HepG2 (cell line): Measurements from ENCODE around the gene PAFAH1B2. TPM values are rescaled to one million over a fixed set of nuclear protein-coding genes. Genes with fewer than 3 reads are reported as not detected.
A peak's percentile ranks its signal among the peaks of the same experiment; 100 is the strongest.

Experiments
- AFF4 ChIP-seq: sonication (generic); formaldehyde crosslinking; IDR thresholded peaks from 2 replicates; pipeline ENCODE4 v1.4.0; 2020; ENCODE audit warnings: missing genetic modification reagents
- CBX2 ChIP-seq, 2 experiments: fragments of 200-600 bp in 1 of 2; sonication (generic); formaldehyde crosslinking in 1 of 2; IDR thresholded peaks; 2 replicates each; pipeline versions ENCODE4 v1.7.0 to v1.8.1; 2018 to 2022; ENCODE audit warnings: low read depth in 2 of 2, low read length in 1 of 2, mild to moderate bottlenecking in 1 of 2, missing genetic modification reagents in 1 of 2
- HNF4G ChIP-seq, 2 experiments: sonication (generic) in 1 of 2; formaldehyde crosslinking in 1 of 2; IDR thresholded peaks; 2 replicates each; pipeline versions ENCODE4 v1.4.0 to v1.6.1; 2011 to 2020; ENCODE audit warnings: borderline replicate concordance in 2 of 2, low read depth in 2 of 2, mild to moderate bottlenecking in 2 of 2, low read length in 1 of 2, missing genetic modification reagents in 1 of 2, moderate library complexity in 1 of 2
- MBD4 ChIP-seq: IDR thresholded peaks from 2 replicates; pipeline ENCODE4 v1.6.1; 2012; ENCODE audit warnings: low read length, inconsistent platforms, borderline replicate concordance
- REPIN1 ChIP-seq: sonication (generic); formaldehyde crosslinking; IDR thresholded peaks from 2 replicates; pipeline ENCODE4 v1.8.0; 2022; ENCODE audit warnings: missing genetic modification reagents, low read depth, mild to moderate bottlenecking, borderline replicate concordance
- TEAD2 ChIP-seq: sonication (generic); formaldehyde crosslinking; IDR thresholded peaks from 2 replicates; pipeline ENCODE4 v1.9.0; 2021; ENCODE audit warnings: missing genetic modification reagents
- ZNF180 ChIP-seq: sonication (generic); formaldehyde crosslinking; IDR thresholded peaks from 2 replicates; pipeline ENCODE4 v1.4.0; 2020; ENCODE audit warnings: low read depth, missing genetic modification reagents, borderline replicate concordance
- ZNF800 ChIP-seq: sonication (generic); formaldehyde crosslinking; IDR thresholded peaks from 2 replicates; pipeline ENCODE4 v1.4.0; 2020; ENCODE audit warnings: missing genetic modification reagents
- polyA plus RNA-seq, 8 experiments: library from polyadenylated mRNA; depleted of rRNA in 3 of 8; stranded (reverse) in 7 of 8; unstranded in 1 of 8; fragments of >200 nt; fragmentation: Illumina TruSeq in 4 of 8; extraction: Trizol in 4 of 8; gene quantifications; 2 replicates each; pipeline versions ENCODE4 v1.2.1 to v1.2.3, GENCODE V29; 2011 to 2016; ENCODE audit warnings: low read depth in 4 of 8, missing spikeins in 1 of 8, mixed read lengths in 1 of 8; ENCODE audit not compliant: insufficient read depth in 1 of 8
- total RNA-seq, 5 experiments: library from RNA; depleted of rRNA; stranded (reverse); fragments of >200 nt; fragmentation: Illumina TruSeq; extraction: Trizol; gene quantifications; 2 replicates each; pipeline ENCODE4 v1.2.3, GENCODE V29; 2016; ENCODE audit warnings: low read depth in 1 of 5
- TF ChIP-seq, protein P1 (sequence below): sonication (generic); formaldehyde crosslinking; conservative IDR thresholded peaks from 2 replicates; pipeline ENCODE4 v1.4.0; 2020; ENCODE audit warnings: missing genetic modification reagents
- TF ChIP-seq, protein P2 (sequence below): IDR thresholded peaks from 2 replicates; pipeline ENCODE4 v1.6.1; 2016; ENCODE audit warnings: low read depth
- TF ChIP-seq, protein P3 (sequence below): IDR thresholded peaks from 2 replicates; pipeline ENCODE4 v1.6.1; 2016; ENCODE audit warnings: mild to moderate bottlenecking

The PAFAH1B2 gene
- total and polyA plus RNA-seq, 2 of the 13 experiments (the other 11 are each of a cell fraction or from before 2014, with no cell fraction given), result 28.8 to 104 TPM

DNA sequence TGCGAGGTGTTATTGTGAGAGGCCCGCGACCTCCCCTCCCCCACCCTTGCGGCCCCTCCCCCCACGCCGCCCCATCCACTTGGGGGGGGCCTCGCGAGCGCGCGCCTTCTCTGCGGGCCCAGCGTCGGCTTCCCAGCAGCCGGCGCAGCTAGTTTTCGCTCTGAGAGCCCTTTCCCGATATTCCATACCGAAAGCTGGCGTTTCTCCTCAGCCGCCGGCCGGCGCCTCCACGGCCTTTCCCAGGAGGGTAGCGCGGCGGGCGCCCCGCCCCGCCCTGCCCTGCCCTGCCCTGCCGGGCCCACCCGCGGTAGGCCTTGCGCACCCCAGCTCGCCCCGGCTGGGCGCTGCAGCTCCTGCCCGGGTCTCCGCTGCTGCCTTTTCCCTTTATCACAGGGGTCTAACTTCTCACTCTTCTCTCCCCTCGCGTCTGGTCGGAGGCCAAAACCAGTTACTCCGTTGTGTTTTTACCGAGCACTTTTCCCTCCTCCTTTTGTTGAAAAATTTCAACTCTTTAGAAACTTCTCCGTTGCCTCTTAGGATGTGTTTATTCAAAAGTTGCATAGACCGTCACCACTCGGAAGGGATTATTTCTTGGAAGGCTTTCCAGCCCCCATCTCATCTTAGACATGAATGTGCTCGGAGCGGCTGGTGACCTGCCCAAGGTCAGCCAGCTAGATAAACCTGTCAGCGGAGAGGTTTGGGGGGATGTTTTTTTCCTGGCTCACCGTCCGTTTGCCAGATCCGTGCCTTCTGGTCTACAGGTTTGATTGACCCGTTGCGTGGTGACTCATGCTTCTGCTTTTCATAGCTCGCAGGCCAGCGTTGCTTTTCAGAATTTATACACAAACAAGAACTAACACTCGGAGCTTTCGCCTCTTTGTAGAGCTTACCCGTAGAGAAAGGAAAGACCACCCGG, 648 bp downstream of the PAFAH1B2 start (continued):
- TF ChIP-seq AFF4 (CRISPR knock-in tag), result no peak
- 0 out of 2 replicates have a peak, but pooled peaks have one; percentile 20 for TF ChIP-seq REPIN1 (CRISPR knock-in tag)
- TF ChIP-seq, protein P1, sequence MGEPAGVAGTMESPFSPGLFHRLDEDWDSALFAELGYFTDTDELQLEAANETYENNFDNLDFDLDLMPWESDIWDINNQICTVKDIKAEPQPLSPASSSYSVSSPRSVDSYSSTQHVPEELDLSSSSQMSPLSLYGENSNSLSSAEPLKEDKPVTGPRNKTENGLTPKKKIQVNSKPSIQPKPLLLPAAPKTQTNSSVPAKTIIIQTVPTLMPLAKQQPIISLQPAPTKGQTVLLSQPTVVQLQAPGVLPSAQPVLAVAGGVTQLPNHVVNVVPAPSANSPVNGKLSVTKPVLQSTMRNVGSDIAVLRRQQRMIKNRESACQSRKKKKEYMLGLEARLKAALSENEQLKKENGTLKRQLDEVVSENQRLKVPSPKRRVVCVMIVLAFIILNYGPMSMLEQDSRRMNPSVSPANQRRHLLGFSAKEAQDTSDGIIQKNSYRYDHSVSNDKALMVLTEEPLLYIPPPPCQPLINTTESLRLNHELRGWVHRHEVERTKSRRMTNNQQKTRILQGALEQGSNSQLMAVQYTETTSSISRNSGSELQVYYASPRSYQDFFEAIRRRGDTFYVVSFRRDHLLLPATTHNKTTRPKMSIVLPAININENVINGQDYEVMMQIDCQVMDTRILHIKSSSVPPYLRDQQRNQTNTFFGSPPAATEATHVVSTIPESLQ (CRISPR knock-in tag), result no peak
- TF ChIP-seq, protein P2, sequence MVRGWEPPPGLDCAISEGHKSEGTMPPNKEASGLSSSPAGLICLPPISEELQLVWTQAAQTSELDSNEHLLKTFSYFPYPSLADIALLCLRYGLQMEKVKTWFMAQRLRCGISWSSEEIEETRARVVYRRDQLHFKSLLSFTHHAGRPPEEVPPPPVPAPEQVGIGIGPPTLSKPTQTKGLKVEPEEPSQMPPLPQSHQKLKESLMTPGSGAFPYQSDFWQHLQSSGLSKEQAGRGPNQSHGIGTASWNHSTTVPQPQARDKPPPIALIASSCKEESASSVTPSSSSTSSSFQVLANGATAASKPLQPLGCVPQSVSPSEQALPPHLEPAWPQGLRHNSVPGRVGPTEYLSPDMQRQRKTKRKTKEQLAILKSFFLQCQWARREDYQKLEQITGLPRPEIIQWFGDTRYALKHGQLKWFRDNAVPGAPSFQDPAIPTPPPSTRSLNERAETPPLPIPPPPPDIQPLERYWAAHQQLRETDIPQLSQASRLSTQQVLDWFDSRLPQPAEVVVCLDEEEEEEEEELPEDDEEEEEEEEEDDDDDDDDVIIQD (CRISPR knock-in tag), result no peak
- no peak for TF ChIP-seq ZNF800 (CRISPR knock-in tag)
- no peak for TF ChIP-seq MBD4
- TF ChIP-seq HNF4G (IDR thresholded peaks at IDR 0.05; ENCODE audit: borderline replicate concordance, low read depth, low read length), result 0 out of 2 replicates have a peak, but pooled peaks have one; percentile 1
- TF ChIP-seq HNF4G (CRISPR knock-in tag; IDR thresholded peaks at IDR 0.05; ENCODE audit: borderline replicate concordance, low read depth), result no peak
- TF ChIP-seq CBX2 (IDR thresholded peaks at IDR 0.05; ENCODE audit: low read depth, low read length), result no peak
- no peak for TF ChIP-seq CBX2 (CRISPR knock-in tag; IDR thresholded peaks at IDR 0.05; ENCODE audit: low read depth)
- TF ChIP-seq ZNF180, result no peak
- TF ChIP-seq TEAD2, result no peak
- TF ChIP-seq, protein P3, sequence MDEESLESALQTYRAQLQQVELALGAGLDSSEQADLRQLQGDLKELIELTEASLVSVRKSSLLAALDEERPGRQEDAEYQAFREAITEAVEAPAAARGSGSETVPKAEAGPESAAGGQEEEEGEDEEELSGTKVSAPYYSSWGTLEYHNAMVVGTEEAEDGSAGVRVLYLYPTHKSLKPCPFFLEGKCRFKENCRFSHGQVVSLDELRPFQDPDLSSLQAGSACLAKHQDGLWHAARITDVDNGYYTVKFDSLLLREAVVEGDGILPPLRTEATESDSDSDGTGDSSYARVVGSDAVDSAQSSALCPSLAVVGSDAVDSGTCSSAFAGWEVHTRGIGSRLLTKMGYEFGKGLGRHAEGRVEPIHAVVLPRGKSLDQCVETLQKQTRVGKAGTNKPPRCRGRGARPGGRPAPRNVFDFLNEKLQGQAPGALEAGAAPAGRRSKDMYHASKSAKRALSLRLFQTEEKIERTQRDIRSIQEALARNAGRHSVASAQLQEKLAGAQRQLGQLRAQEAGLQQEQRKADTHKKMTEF (CRISPR knock-in tag), result no peak
